Fibroblast of lung (primary cell): Measurements from ENCODE around the gene YWHAG.

Experiments used
- CTCF ChIP-seq, 2 donors: IDR thresholded peaks in 1 of 2; conservative IDR thresholded peaks in 1 of 2; 1 replicate in 1 of 2; 2 replicates in 1 of 2; pipeline ENCODE4 v1.5.1; 2011 to 2012; ENCODE audit warnings: low read length in 2 of 2, control low read depth in 1 of 2, inconsistent platforms in 1 of 2, low read depth in 1 of 2, mild to moderate bottlenecking in 1 of 2
- EZH2 ChIP-seq: IDR thresholded peaks from 2 replicates; pipeline ENCODE4 v1.5.1; 2012; ENCODE audit warnings: low read length, control low read depth, mild to moderate bottlenecking; ENCODE audit errors: missing control alignments

- TF ChIP-seq CTCF (conservative IDR thresholded peaks at IDR 0.05 in 1 of 2, IDR thresholded peaks at IDR 0.05 in 1 of 2; ENCODE audit: low read depth in 1 of 2, low read length in 2 of 2) (no peak), EZH2 (no peak)
Observed at GRCh38 chr7:76353744-76354143, 5.0 kb downstream of the YWHAG start.
